Adrenal gland (tissue), 5 donors: ENCODE measurements around the gene RAB30.

Experiments used
- CTCF ChIP-seq, 6 experiments: fragments of 450-650 bp in 4 of 6; fragments of 200-600 bp in 2 of 6; sonication (generic) in 1 of 6; IDR thresholded peaks; 1 replicate in 5 of 6; 2 replicates in 1 of 6; pipeline versions ENCODE4 v1.5.1 to v1.8.0; 2016 to 2021; ENCODE audit warnings: antibody characterized with exemption in 6 of 6, mild to moderate bottlenecking in 2 of 6, moderate library complexity in 1 of 6
- POLR2A ChIP-seq, 2 donors: fragments of 450-650 bp; IDR thresholded peaks; one replicate each; pipeline ENCODE4 v1.6.1; 2017; ENCODE audit warnings: antibody characterized with exemption in 2 of 2, mild to moderate bottlenecking in 2 of 2, moderate library complexity in 1 of 2
- donor health status: DM: no; HTN: no; CAD: no.

GRCh38 chr11:82980292-82980691 lies 91.4 kb downstream of the RAB30 start:
- TF ChIP-seq POLR2A (IDR thresholded peaks at IDR 0.05) (no peak), CTCF (IDR thresholded peaks at IDR 0.05) (no peak)
